Measurements from ENCODE around the gene NKX1-2.

DNA sequence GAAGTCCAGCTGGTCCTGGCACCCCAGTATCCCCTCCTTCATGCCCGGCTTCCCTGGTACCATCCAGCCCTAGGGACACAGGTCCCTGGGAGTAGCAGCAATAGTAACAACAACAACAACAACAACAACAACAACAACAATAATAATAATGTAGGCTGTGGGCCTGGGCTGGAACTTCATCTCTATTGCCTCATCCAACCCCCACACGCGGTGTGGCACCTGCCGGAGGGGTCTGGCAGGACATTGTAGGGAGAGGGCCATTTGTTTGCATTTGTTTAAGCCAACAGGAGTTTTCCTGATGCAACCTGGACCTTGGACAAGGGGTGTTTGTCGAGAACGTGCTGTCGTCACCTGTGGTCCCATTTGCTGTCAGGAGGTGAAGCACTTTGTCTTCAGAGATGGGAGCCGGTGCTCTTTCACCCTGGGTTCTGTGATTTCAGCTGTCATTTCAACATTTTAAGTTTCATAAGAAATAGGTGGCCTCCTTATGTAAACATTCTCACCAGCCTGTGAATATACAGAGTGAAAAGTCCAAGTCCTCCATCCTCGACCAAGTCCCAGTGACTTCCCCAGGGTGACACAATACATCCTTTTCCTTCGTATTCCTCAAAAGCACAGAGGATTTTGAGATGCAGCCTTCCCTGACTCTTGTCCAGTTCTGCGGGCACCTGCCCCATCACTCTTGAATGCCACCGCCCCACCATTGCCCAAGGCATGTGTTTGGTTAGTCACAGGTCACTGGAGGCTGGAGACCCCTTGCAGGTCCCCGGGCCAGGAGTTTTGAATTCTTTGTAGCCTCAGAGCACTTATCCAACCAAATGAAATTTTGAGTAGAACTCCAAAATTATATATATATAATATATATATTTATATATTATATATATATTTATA, 21.0 kb upstream of the NKX1-2 start:
- TF ChIP-seq CTCF (IDR thresholded peaks at IDR 0.05) = no peak
- no peak for TF ChIP-seq POLR2A (IDR thresholded peaks at IDR 0.05)
